Thymus (tissue), 11 donors: ENCODE data around the gene ENGASE. TPM values are rescaled to one million over a fixed set of nuclear protein-coding genes. Genes with fewer than 3 reads are reported as not detected.

ENCODE experiments used
- DNase-seq, 9 donors: peaks; one replicate each; pipeline ENCODE4 v3.0.0-alpha.2; 2013; ENCODE audit warnings: low spot score in 9 of 9, low read depth in 6 of 9, missing footprints in 1 of 9
- H3K27ac ChIP-seq, 2 donors: one replicate each; pipeline ENCODE4 v1.5.1; 2013; ENCODE audit warnings: control low read depth in 1 of 2, low read depth in 1 of 2, low read length in 1 of 2, mild to moderate bottlenecking in 1 of 2, moderate library complexity in 1 of 2
- H3K27me3 ChIP-seq, 2 donors: one replicate each; pipeline ENCODE4 v1.5.1; 2013; ENCODE audit warnings: low read length in 1 of 2; ENCODE audit not compliant: control insufficient read depth in 2 of 2, insufficient read depth in 1 of 2
- H3K36me3 ChIP-seq, 2 donors: one replicate each; pipeline ENCODE4 v1.5.1; 2013; ENCODE audit warnings: low read length in 1 of 2, mild to moderate bottlenecking in 1 of 2, moderate library complexity in 1 of 2; ENCODE audit not compliant: control insufficient read depth in 2 of 2, insufficient read depth in 2 of 2
- H3K4me1 ChIP-seq, 2 donors: one replicate each; pipeline ENCODE4 v1.5.1; 2013; ENCODE audit warnings: low read length in 2 of 2; ENCODE audit not compliant: control insufficient read depth in 2 of 2, insufficient read depth in 2 of 2
- H3K4me3 ChIP-seq, 2 donors: one replicate each; pipeline ENCODE4 v1.5.1; 2013; ENCODE audit warnings: low read length in 2 of 2, control low read depth in 1 of 2, mild to moderate bottlenecking in 1 of 2
- H3K9me3 ChIP-seq, 2 donors: one replicate each; pipeline ENCODE4 v1.5.1; 2013; ENCODE audit warnings: low read length in 1 of 2, mild to moderate bottlenecking in 1 of 2; ENCODE audit not compliant: control insufficient read depth in 2 of 2, insufficient read depth in 1 of 2
- WGBS: extraction: QIAGEN DNeasy Blood & Tissue Kit; methylation state at CpG from one replicate; pipeline ENCODE4 v1.1.7; 2013; 5-methylcytosine and 5-hydroxymethylcytosine counted together
- polyA plus RNA-seq: library from polyadenylated mRNA; stranded (reverse); fragments of 200-250 nt; gene quantifications from one replicate; pipeline ENCODE4 v1.2.3, GENCODE V29; 2013
- total RNA-seq: library from RNA; stranded (reverse); fragments of 120-200 nt; gene quantifications from one replicate; pipeline ENCODE4 v1.2.4, GENCODE V29; 2013
- donor health status: healthy.

The ENGASE gene
- total and polyA plus RNA-seq, 2 donors = 11.2 to 71.1 TPM

DNA sequence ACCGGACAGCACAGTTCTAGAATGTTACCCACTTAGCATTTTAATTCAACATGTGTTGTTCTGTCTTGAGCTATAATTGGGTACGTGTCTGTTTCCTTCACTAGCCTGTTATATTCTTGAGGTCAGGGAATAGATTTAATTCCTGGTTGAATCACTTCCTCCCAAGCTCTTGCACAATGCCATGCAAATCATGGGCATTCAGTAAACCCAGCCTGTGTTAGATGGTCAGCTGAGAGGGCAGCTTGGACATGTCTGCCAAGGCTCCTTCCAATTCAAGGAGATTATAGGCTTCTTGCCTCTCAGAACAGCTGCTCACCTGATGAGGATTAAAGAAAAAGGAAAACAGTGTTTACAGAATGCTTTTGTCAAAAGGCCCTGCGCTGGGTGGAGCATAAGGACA, 38.0 kb upstream of the ENGASE start:
- WGBS = 88% methylated on average over 3 of the region's 3 CpGs
- Histone ChIP-seq H3K36me3 (no peaks in the 10 kb centered on the region), H3K4me1 (no peaks in the 10 kb centered on the region), H3K4me3 (no peak overlapping the region), H3K27ac (no peak overlapping the region), H3K9me3 (no peaks in the 10 kb centered on the region), H3K27me3 (peaks cover 0 to 13% of the 10 kb centered on the region in 2 donors)
- no peak for DNase-seq

- H3K27ac ChIP-seq = no peak overlapping the region
- peaks cover 0 to 5% of the 10 kb centered on the region in 2 donors for H3K27me3 ChIP-seq
- no peak overlapping the region for H3K4me3 ChIP-seq
- DNase-seq = no peak
- no peaks in the 10 kb centered on the region for H3K36me3 ChIP-seq
- no peaks in the 10 kb centered on the region for H3K9me3 ChIP-seq
- no peaks in the 10 kb centered on the region for H3K4me1 ChIP-seq
- WGBS = 83% methylated on average over 8 of the region's 8 CpGs
Observed at GRCh38 chr17:79038545-79039135, 36.0 kb upstream of the ENGASE start.

- Histone ChIP-seq H3K4me1 (no peaks in the 10 kb centered on the region), H3K27ac (no peak overlapping the region), H3K9me3 (no peaks in the 10 kb centered on the region), H3K4me3 (no peak overlapping the region), H3K36me3 (no peaks in the 10 kb centered on the region), H3K27me3 (peaks cover 0 to under 1% of the 10 kb centered on the region in 2 donors)
- 97% methylated on average over 8 of the region's 8 CpGs for WGBS
- no peak for DNase-seq
Observed at GRCh38 chr17:79039171-79039570, 35.5 kb upstream of the ENGASE start.

DNA sequence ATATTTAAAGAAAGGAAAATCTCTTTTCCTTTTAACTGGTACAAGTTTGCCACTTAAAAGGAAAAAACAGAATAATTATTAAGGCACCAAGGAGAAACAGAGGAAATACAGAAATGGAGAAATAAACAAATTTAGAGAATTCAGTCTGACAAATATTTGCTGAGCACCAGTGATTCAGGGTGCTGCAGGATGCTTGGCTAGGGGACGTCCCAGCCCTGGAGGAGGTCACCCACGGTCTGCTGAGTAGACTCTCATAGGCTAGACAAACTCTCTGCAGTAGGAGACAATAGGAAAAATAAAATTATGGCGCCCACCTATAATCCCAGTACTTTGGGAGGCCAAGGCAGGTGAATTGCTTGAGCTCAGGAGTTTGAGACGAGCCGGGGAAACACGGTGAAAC, 34.7 kb upstream of the ENGASE start:
- no peak for DNase-seq

DNA sequence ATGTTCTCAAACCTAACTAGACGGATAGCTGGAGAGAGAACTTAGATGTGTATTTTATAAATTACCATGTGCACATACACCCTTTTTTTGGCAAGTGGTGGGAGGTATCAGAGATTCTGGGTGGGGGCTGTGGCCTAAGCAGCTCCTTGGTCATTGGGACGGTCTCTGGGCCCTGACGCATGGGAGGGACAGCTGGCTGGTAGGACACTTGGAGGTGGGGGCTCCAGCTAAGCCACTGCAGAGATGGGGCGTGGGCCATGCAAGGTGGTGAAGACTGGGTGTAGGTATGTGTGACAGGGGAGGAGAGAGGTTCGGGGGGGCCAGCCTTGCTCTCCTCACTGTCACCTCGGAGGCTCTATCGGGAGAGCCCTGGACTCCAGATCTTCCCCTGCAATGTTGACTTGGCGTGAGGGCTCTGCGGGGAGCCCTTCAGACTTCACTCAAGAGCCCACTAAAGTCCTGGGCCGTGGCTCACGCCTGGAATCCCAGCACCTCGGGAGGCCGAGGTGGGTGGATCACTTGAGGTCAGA, 33.5 kb upstream of the ENGASE start:
- Histone ChIP-seq H3K27me3 (peaks cover 0 to 8% of the 10 kb centered on the region in 2 donors), H3K4me3 (no peak overlapping the region), H3K9me3 (no peaks in the 10 kb centered on the region), H3K4me1 (no peaks in the 10 kb centered on the region), H3K27ac (no peak overlapping the region), H3K36me3 (no peaks in the 10 kb centered on the region)
- DNase-seq = no peak
- WGBS = 97% methylated on average over 13 of the region's 13 CpGs

More for the DNA sequence above, 34.7 kb upstream of the ENGASE start:
- H3K27ac ChIP-seq = no peak overlapping the region
- WGBS = 97% methylated on average over 6 of the region's 6 CpGs
- H3K4me1 ChIP-seq = no peaks in the 10 kb centered on the region
- no peak overlapping the region for H3K4me3 ChIP-seq
- peaks cover 0 to 1% of the 10 kb centered on the region in 2 donors for H3K27me3 ChIP-seq
- H3K9me3 ChIP-seq = no peaks in the 10 kb centered on the region
- H3K36me3 ChIP-seq = no peaks in the 10 kb centered on the region

DNA sequence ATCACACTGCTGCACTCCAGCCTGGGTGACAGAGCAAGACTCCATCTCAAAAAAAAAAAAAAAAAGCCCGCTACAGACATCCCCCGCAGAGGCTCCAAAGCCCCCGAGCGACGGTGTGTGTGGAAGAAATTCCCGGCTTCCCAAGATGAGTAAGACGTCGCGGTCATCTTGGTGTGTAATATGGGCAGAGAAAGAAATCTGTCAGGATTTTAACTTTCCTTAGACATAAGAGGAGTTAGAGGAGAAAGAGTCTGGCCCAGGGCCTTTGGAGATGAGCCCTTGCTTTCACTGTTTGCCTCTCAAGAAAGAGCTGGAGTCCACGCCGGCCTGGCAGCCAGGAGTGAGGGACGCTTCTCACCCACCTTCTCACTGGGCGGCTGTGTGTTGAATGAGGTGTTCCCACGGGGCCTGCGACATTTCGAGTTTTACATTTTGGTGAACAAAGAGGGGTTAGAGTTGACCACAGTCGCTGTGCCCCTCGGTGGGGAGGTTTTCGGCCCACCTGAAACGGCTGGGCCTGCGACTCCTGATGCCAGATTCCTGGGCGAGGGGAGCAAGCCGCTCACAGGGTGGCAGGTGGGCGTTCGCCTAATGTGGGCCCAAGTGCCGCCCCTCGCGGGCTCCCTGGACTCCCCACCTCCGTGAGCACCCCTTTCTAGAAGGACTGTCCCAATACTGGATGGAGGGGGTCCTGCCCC, 32.8 kb upstream of the ENGASE start:
- no peak for DNase-seq
- 94% methylated on average over 29 of the region's 29 CpGs for WGBS
- peaks cover 0 to 8% of the 10 kb centered on the region in 2 donors for H3K27me3 ChIP-seq
- no peaks in the 10 kb centered on the region for H3K4me1 ChIP-seq
- no peaks in the 10 kb centered on the region for H3K36me3 ChIP-seq
- no peak overlapping the region for H3K4me3 ChIP-seq
- H3K9me3 ChIP-seq = no peaks in the 10 kb centered on the region
- no peak overlapping the region for H3K27ac ChIP-seq

DNA sequence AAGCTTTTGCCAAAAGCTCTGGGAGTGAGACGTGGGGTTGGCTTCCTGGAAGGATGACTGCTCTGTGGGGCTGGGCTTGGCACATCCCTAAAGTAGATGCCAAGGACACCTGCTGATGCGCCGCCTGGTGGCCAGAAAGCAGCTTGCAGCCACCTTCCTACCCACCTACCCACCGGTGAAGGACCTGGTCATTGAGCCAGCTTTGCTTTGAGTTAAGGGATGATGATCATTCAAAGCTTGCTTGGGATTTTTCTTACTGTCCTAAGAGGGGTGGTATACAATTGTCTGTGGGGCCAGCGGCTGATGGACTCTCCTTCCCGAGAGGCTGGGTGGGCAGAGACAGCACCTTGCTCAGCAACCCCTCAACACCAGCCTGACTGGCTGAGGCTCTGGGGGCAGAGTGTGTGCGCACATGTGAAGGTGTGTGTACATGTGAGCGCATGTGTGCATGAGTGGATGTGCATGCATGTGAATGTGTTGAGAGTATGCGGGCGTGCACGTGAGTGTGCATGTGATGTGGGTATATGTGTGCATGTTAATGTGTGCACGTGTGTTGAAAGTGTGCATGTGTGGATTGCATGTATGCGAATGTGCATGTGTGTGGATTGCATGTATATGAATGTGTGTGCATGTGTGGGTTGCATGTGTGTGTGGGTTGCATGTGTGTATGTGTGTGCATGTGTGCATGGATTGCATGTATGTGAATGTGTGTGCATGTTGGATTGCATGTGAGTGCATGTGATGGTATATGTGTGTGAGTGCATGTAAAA, 32.0 kb upstream of the ENGASE start:
- Histone ChIP-seq H3K36me3 (no peaks in the 10 kb centered on the region), H3K27ac (no peak overlapping the region), H3K4me1 (no peaks in the 10 kb centered on the region), H3K4me3 (no peak overlapping the region), H3K9me3 (no peaks in the 10 kb centered on the region), H3K27me3 (peaks cover 0 to 8% of the 10 kb centered on the region in 2 donors)
- WGBS = 64% methylated on average over 13 of the region's 13 CpGs
- peak in 6 of 9 donors; percentile 29 to 75 (median 58) for DNase-seq

DNA sequence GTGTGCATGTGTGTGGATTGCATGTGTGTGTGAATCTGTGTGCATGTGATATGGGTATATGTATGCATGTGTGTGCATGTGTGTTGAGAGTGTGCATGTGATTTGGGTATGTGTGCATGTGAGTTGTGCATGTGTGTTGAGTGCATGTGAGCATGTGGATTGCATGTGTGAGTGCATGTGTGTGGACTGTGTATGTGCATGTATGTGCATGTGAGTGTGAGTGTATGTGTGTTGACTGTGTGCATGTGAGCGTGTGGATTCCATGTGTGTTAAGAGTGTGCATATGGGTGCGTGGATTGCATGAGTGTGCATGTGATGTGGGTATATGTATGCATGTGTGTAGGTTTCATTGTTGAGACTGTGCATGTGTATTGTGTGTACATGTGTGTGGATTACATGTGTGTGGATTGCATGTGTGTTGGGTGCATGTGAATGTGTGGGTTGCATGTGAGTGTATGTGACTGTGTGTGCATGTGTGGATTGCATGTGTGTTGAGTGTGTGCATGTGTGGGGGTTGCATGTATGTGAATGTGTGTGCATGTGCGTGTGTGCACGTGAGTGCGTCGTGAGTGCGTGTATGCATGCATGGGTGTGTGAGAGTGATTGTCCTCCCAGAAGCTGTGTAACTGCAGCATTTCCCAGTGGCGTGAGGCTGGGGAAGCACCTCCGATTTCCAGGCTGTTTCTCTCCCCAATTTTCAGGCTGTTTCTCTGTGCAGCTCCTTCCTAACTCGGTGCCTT, 31.3 kb upstream of the ENGASE start:
- Histone ChIP-seq H3K9me3 (no peaks in the 10 kb centered on the region), H3K27me3 (peaks cover 0 to 8% of the 10 kb centered on the region in 2 donors), H3K4me1 (no peaks in the 10 kb centered on the region), H3K4me3 (no peak overlapping the region), H3K27ac (no peak overlapping the region), H3K36me3 (no peaks in the 10 kb centered on the region)
- no peak for DNase-seq
- WGBS = 96% methylated on average over 10 of the region's 10 CpGs
